Right ventricle myocardium inferior (tissue), 1 donor: ENCODE data around the gene DMC1. TPM values are rescaled to one million over a fixed set of nuclear protein-coding genes. Genes with fewer than 3 reads are reported as not detected.

Experiments
- ATAC-seq: fragments of 200-7000 bp; cut with Tn5 transposase; one replicate; pipeline ENCODE4 v1.9.1; 2020; ENCODE audit warnings: mild to moderate bottlenecking, moderate library complexity
- DNase-seq: peaks from one replicate; pipeline ENCODE4 v3.0.0; 2021; ENCODE audit errors: missing footprints
- intact Hi-C: fragments of 100-400 bp; cut with DNase I; formaldehyde crosslinking; loops from one replicate; pipeline ENCODE4 v1.11.0; 2022
- total RNA-seq: library from RNA; stranded (reverse); fragmentation: NEBNext Ultra II Directional; extraction: Animal tissue kit (Norgen Biotek cat#: 25700); gene quantifications from one replicate; pipeline ENCODE4 v1.2.1, GENCODE V29; 2021
- donor health status: DM: no; HTN: yes; CAD: no; lungs with severe emphysema.

Gene DMC1
- total RNA-seq, 1 donor from 2014 or later = 0.46 TPM

DNA sequence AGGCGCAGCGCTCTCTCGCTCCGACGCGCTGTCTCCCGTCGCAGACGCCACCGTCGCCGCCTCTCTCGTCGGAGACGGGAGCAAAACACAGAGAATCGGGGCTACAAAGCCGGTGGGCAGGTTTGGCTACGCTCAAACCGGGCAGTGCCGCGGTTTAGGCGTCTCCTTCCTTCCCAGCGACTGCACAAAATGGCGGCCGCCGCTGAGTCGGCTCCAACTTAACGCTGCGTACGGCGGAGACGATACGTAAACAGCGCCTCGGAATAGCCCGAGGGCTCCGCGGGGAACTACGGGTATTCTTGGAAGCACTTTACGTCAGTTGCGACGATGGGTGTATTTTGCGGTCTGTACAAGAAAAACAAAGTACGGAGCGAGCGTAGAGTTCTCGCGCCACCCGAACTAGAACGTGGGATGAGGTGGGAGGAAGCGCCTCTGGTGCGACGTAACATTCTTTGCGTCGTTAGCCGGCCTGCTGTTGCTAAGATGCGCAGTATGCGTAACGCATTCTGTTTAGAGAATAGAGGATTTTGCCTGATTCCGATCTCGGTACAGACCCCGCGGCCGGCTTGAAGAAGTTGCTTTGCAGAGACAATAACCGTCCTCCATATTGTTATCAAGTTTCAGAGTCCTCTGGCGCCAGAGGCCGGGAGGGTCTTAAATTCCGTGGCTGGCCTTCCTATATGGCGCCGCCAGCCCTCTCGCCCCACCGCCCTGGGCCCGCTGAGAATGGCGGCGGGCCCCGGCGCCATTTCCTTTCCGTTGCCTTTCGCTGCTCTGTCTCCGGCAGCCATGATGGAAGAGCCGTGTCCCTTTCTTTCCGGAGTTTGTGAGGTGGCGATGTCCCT, 63.6 kb downstream of the DMC1 start, which contains the start of gene DDX17:
Gene DDX17, minus strand, starts transcription at position 194 of the 845 bp plus-strand sequence.
- DNase-seq (peak; percentile 96), ATAC-seq (peak; percentile 89)
- intact Hi-C loops = loop anchor here (1.0 to 5.0 kb wide), 3 partner anchors 64 to 449 kb away; partner anchors contain the start of genes DMC1 and PICK1

DNA sequence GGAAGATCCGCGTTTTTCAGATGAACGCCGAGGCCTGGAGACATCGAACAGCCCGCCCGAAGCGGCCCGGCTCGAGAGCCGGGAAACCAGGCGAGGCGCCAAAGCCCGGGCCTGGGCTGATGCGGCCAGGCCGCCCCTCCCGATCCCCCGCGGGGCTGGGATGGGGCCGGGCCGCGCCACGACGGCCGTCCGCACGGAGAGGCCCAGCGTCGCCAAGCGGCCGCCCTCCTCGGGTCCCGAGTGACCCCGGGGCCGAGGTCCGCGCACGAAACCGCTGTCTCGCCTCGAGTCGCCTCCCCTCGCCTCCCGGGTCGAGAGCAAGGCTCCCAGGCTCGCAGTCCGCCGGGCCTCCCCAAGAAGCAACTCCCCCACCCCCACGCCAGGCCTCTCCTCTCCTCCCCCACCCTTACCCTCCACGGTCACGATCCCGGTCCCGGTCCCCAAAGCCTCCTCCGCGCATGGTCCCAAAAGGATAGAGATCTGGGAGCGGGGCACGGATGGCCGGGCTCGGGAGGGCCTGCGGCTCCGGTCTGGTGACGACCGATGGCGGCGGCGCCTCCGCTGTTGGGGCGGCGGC, 64.4 kb downstream of the DMC1 start:
- ATAC-seq = peak; percentile 89
- intact Hi-C loops = loop anchor here (1.0 to 5.0 kb wide), 3 partner anchors 65 to 448 kb away; partner anchors contain the start of genes DMC1 and PICK1

DNA sequence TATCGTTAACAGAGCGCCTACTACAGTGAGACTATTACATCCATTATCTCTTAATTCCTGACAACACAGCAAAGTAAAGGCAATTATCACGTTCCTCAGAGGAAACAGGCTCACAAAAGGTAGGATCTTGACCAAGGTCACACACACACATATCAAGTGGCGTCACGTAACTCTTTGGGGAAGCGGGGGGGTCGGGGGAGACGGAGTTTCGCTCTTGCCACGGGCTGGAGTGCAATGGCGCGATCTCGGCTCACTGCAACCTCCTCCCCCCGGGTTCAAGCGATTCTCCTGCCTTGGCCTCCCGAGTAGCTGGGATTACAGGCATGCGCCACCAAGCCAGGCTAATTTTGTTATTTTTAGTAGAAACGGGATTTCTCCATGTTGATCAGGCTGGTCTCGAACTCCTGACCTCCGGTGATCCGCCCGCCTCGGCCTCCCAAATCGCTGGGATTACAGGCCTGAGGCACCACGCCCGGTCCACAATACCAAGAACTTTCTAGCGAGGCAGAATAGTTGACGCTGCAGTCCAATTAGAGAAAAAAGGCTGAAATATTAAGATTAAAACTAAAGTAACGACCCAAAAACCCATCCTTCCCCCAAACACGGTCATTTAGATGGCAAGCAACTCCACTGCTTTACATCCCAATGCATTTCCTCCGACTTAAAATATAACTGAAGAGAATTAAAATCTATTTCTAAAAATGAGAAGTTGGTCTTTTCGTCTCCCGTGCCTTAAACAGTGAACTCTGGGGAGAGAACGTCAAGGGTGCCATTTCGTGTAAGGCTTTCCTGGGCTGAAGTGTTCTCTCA, 65.0 kb downstream of the DMC1 start:
- DNase-seq = peak; percentile 77
- intact Hi-C loops = loop anchor here (5.0 kb wide), 1 partner anchor 448 kb away; the partner anchor contains the start of gene PICK1
- ATAC-seq = no peak

More for the DNA sequence above, 64.4 kb downstream of the DMC1 start:
- DNase-seq = peak; percentile 88

DNA sequence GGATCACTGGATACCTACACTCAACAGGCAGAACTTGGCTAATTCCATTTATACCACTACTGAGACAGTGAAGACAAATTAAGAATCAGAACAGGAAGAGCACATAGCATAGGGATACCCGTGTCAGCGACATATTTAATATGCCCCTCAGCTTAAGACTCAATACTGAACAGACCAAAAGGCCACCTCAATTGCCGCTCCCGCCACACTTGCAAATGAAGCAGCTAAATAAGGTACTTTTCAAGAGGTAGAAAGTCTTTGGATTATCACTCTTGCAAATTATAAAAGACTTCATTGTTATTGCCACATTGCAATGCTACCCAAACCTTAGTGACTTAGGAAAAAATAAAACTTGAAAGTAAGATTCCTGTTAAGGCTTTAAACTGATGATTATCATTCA, 67.0 kb downstream of the DMC1 start:
- no peak for ATAC-seq
- intact Hi-C loops = no loop called here
- no peak for DNase-seq

DNA sequence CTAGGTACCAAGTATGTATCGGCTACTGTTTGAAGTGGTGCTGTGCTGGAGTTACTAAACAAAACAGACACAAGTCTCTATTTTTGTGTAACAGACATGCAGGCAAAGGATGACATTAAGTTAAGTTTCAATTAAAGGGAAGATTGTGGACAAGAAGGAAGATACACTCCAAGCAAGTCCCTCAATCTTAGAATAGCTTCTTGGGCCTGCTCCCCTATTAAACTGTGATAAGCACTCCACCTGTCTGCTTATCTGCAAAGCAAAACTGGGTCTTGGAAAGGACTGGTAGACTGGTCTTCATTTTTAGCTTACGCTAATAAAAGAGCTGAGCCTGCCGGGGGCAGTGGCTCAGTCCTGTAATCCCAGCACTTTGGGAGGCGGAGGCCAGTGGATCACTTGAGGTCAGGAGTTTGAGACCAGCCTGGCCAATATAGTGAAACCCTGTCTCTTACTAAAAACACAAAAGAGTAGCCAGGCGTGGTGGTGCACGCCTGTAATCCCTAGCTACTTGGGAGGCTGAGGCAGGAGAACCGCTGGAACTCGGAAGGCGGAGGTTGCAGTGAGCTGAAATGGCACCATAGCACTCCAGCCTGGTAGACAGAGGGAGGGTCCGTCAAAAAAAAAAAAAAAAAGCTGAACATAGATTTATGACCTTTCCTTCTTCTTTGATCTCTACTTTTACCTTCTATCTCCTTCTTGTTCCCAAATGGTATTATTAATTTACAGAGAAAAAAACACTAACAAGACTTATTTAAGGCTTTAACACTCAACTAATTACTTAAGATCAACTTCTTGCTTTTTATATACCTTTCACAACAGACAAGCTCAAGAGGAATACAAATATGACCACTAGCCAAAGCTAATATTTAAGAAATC, 67.9 kb downstream of the DMC1 start:
- DNase-seq (no peak), ATAC-seq (no peak)
- intact Hi-C loops = no loop called here

DNA sequence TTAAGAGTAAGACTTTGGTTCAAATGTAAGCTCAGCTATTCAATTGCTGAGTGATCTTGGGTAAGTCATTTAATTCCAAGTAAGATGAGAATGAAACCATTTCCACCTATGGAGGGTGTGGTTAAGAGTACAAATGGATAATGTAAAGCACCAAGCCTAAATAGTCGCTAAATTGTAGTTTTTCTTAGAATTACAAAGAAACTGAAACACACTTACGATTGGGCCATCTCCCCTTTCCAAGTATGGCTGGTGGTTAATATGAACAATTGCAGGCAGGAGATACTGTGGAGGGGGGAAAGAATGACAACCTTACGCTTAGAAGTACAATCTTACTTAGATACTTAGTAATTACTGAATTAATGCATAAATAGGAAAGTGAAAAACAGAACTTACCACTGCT, 72.1 kb downstream of the DMC1 start:
- intact Hi-C loops = no loop called here

DNA sequence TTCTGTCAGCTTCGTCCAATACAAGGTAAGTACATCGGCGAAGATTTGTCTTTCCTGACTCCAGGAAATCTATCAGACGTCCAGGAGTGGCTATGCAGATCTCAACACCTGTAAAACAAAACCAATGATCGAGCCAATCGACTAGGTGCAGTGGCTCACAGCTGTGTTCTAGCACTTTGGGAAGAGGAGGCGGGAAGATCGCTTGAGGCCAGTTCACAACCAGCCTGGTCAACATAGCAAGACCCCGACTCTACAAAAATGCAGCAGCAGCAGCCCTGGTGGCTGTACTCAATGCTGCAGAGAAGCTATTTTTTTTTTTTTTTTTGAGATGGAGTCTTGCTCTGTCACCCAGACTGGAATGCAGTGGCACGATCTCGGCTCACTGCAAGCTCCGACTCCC, 75.0 kb downstream of the DMC1 start:
- ATAC-seq = no peak
- intact Hi-C loops = no loop called here

More for the DNA sequence above, 72.1 kb downstream of the DMC1 start:
- ATAC-seq (no peak), DNase-seq (no peak)

DNA sequence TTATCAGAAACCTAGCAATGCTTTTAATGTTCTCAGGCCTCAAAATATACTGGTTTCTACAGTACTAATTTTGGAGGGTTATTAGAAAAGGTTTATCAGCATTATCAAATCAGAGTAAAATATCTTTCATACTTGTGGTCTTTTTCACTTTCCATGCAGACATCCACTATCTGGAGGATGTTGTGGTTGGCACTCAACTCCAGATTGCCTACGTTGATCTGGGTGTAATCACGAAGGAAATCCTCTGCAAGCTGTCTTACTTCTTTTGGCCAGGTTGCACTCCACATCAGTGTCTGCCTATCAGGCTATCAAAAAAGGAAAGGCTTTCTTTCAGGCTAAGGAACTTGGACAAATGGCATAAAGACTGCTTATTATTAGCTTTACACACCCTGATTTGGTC, 75.5 kb downstream of the DMC1 start:
- intact Hi-C loops = no loop called here
- DNase-seq (no peak), ATAC-seq (no peak)

More for the DNA sequence above, 75.0 kb downstream of the DMC1 start:
- no peak for DNase-seq

DNA sequence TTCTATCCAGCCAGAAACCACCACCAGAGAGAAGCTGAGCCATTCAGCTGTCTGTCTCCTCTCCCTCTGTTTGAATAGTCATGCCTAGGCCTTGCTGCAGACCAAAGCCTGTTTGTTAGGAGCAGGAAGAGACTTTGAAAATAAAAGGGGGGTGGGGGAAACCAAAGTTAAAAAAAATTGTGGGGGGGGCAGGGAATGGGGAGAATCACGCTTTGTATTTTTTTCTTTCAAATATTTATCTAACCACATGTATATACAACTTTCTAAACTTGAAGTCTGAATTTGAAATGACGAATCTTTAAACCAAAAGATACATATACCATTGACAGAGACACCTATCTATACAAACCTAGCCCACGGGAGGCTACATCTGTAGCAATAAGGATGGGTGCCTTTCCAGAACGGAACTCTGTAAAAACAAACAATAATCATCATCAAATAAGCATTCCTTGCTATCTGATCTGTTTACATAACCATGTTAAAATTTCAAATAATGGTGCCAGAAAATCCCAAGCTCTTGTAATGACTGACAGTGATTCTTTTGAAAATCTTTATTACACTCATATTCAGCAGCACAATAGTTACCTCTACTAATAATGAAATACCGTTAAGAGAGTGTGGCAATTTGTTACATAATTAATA, 78.2 kb downstream of the DMC1 start:
- no peak for DNase-seq
- no peak for ATAC-seq
- intact Hi-C loops = no loop called here

DNA sequence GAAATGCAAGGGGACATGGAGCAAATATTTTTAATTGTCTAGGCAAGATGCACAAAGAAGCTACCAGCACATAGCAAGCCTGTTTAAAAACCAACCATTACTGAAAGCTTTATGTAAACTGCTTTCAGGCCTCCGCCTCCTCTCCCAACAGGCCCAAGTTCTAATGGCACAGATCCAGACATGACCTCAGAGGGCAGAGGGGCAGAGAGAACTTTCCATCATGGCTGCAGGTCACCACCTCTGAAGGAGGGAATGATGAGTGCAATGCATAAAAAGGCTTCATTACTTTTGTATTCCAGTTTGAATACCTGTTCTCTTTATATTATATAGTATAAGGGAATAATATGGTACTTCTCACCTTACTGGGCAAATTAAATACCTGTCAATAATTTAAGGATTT, 79.1 kb downstream of the DMC1 start:
- DNase-seq (no peak), ATAC-seq (peak; percentile 83)
- intact Hi-C loops = no loop called here

DNA sequence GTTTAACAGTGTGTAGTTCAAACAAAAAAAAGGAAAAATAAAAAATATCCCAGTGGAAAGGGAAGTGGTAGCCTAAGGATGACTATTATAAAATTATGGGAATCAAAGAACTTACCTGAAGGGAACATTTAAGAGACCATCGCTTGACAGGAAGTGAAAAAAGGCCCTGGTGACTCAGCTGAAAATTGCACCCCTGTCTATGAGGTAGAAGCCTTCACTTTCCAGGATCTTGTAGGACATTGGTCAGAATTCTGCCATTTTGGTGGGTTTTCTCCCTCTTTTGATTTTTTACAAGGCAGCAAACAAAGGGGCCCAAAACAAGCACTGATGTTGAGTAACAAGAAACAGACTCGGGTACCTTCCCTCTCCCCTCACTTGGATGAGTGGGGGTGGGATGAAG, 79.5 kb downstream of the DMC1 start:
- intact Hi-C loops = no loop called here

DNA sequence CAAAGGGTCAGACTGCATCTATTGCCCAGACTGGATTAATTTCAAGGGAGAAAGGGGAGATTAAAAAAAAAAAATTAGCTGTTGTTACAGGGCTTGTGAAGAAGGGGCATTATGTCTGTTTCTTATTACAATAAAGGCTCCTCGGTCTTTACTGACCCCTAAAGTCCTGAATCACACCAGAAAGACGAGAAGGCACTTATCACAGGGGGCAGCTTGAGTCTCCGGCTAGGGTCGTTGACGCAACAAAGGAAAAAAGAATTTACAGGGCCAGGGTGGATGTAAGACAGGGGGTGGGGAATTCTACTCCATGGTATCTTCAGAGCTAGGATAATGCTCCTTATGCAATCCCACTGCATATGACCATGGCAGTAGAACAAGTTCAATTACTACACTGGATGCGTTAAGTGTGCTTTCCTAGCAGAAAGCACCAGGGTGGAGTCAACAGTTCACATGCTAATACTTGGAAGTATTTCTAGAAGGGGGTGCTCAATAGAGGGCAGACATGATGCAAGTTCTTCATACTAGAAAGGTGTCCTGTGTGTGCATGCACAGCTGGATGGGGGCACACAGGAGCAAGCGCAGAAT, 80.3 kb downstream of the DMC1 start:
- ATAC-seq = no peak
- intact Hi-C loops = no loop called here
- DNase-seq = no peak

More for the DNA sequence above, 79.5 kb downstream of the DMC1 start:
- no peak for DNase-seq
- ATAC-seq = no peak

DNA sequence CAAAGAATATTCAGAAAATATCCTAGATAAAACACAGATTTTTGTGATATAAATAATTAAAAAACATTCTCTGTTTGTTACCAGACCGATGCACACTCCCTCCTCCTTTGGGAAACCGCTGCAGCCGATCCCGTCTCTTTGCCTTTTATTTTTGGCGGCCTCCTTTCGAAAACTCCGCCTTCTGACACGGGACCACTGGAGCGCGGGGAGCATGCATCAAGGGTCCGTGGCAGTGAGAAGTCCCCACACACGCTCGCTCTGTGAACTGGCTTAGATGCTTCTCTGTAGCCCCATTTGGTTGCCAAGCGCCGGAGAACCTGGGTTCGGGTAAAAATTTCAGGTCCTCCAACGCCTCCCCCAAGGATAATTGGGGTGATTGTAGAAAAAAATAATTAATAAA, 80.8 kb downstream of the DMC1 start:
- no peak for DNase-seq
- intact Hi-C loops = no loop called here
- no peak for ATAC-seq

DNA sequence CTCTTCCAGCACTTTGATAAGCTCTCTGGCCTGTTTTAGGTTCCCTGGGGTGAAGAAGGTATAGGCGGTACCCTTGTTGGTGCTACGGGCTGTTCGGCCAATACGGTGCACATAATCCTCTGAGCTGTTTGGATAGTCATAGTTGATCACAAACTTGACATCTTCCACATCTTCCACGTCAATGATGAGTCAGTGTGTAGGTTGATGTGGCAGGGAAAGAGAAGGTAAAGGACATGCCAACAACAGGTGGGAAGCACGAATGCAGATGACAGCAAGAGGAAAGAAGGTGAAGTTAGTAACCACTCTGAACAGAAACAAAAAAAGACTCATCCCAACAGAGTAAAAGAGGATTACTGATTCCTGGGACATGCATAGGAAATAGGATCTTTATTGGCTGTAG, 82.0 kb downstream of the DMC1 start:
- no peak for DNase-seq
- no peak for ATAC-seq
- intact Hi-C loops = no loop called here

DNA sequence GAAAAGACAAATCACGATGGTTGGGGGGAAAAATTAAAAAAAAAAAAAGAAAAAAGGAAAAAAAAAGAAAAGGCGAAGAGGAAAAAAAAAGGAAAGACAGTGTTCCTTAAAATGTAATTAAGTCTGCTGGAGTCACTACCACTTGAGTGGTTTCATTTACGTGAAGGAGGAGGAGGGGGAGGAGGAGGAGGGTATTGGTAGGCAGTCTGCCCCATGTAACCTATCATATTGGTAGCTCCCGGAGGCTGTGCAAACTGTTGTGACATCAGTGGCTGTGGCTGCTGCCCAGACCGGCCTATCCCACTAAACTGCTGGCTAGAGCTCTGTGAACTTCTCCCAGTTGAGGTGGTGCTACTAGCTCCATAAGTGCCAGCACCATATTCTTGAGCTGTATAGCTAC, 84.2 kb downstream of the DMC1 start:
- intact Hi-C loops = no loop called here
- peak; percentile 17 for ATAC-seq
- no peak for DNase-seq

DNA sequence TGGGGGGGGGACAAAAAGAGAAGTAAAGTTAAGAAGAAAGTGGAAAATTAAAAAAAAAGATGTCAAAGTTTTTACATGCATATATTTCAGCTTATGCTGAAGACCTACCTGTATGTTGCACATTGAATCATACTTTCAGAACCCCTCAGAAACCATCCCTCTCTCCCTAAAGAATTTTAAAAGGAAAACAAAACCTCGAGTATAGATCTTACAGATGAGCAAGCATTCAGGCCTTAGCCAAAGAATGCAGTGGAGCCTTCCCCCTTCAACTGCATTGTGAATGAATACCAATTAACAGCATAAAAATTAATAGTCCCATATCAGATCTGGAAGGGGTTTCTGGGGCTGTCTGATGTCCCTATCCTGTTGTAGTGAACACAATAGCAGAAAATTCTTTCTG, 85.7 kb downstream of the DMC1 start:
- ATAC-seq = no peak
- intact Hi-C loops = no loop called here
- DNase-seq = no peak

DNA sequence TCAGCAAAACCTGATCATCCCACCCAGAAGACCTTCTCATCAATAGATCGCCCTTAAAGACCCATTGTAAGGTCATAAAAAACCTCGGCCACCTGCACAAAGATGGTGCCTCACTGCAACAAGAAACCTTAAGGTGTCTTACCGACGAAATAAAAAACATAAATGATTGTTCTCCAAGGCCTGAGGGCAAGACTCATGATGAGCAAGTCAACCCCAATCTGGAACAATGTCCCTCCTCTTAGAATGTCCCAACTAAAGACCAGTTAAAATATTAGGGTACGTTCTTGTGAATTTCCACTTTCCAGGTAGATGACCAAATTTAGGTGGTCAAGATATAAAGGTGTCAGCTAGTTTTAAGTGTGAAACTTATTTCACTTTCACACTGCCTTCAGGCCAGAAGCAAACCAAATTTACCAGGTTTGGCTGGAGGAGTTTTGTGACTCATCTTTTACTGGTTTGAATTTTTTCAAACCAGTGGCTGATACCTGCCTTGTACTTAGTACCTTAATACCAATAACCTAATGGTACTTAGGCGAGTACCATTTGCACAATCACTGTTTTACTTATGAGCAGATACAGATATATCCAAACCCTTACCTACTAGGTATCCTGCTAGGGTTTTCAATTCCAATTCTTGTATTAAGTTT, 87.2 kb downstream of the DMC1 start:
- no peak for DNase-seq
- no peak for ATAC-seq
- intact Hi-C loops = no loop called here
